SJSA1 (cell line): ENCODE results near the gene E2F8. TPM values are rescaled to one million over a fixed set of nuclear protein-coding genes. Genes with fewer than 3 reads are reported as not detected.
"Not testable (repeated sequence)": the region's sequence is repeated elsewhere in the genome, so short reads cannot be mapped to it uniquely, and the experiment has no call there.

Experiments used
- DNase-seq, 2 experiments: peaks; one replicate each; pipeline ENCODE4 v3.0.0-alpha.2; 2015 to 2020; ENCODE audit warnings: low spot score in 2 of 2, low read depth in 1 of 2
- H3K27ac ChIP-seq: fragments of 250-450 bp; sonication (Bioruptor Pico); 2 replicates; pipeline ENCODE4 v1.5.1; 2020; ENCODE audit warnings: mild to moderate bottlenecking, moderate library complexity
- H3K27me3 ChIP-seq: fragments of 250-450 bp; sonication (Bioruptor Pico); replicated peaks from 2 replicates; pipeline ENCODE4 v1.5.1; 2020; ENCODE audit warnings: mild to moderate bottlenecking, moderate library complexity
- H3K36me3 ChIP-seq: fragments of 250-450 bp; sonication (Bioruptor Pico); 2 replicates; pipeline ENCODE4 v1.5.1; 2020; ENCODE audit warnings: mild to moderate bottlenecking
- H3K4me1 ChIP-seq: fragments of 250-450 bp; sonication (Bioruptor Pico); replicated peaks from 2 replicates; pipeline ENCODE4 v1.6.1; 2021; ENCODE audit warnings: mild to moderate bottlenecking
- H3K4me3 ChIP-seq: fragments of 250-450 bp; sonication (Bioruptor Pico); 2 replicates; pipeline ENCODE4 v1.5.1; 2020; ENCODE audit warnings: mild to moderate bottlenecking
- H3K9me3 ChIP-seq: fragments of 250-450 bp; sonication (Bioruptor Pico); replicated peaks from 2 replicates; pipeline ENCODE4 v1.5.1; 2020; ENCODE audit warnings: mild to moderate bottlenecking
- total RNA-seq: library from RNA; depleted of rRNA; stranded (reverse); fragments of >200 nt; shearing (Covaris generic); gene quantifications from 2 replicates; pipeline ENCODE4 v1.2.3, GENCODE V29; 2014; rRNA removed

The E2F8 gene
- 4.2 and 8.8 TPM in 2 replicates for total RNA-seq

GRCh38 chr11:19240420-19241259, at the start of gene E2F8:
Gene E2F8, minus strand, starts transcription at chr11:19240945. Its CDS starts 824 bp downstream, at chr11:19240121.
- Histone ChIP-seq H3K27ac (peak within 1 kb of the TSS; percentile 91), H3K4me1 (peaks cover 3% of the 10 kb centered on the region)
- peak; percentile 86 to 91 for DNase-seq

GRCh38 chr11:19290356-19290755, 49.6 kb upstream of the E2F8 start:
- H3K4me3 ChIP-seq = no peak overlapping the region
- H3K9me3 ChIP-seq = no peaks in the 10 kb centered on the region
- no peak overlapping the region for H3K27ac ChIP-seq
- DNase-seq = no peak
- no peaks in the 10 kb centered on the region for H3K27me3 ChIP-seq
- H3K36me3 ChIP-seq = no peaks in the 10 kb centered on the region
- H3K4me1 ChIP-seq = no peaks in the 10 kb centered on the region

More at GRCh38 chr11:19240420-19241259, at the start of gene E2F8:
- Histone ChIP-seq H3K27me3 (no peaks in the 10 kb centered on the region), H3K9me3 (no peaks in the 10 kb centered on the region), H3K36me3 (peaks cover 21% of the 10 kb centered on the region), H3K4me3 (peak within 1 kb of the TSS; percentile 88)

DNA sequence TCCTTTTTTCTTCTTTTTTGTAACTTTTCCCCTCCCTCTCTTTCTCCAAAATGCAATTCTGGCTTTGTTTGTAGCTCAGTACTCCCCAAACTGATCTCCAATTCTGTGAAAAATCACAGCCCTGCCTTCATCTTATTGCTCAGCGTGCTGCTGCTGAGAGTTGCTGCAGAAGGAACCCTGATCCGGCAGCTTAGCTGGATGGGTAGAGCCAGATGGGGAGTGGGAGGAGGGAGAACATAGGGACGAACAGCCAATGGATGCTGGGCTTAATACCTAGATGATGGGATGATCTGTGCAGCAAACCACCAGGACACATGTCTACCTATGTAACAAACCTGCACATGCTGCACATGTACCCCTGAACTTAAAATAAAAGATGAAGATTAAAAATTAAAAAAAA, 47.5 kb upstream of the E2F8 start:
- H3K4me3 ChIP-seq = no peak overlapping the region
- H3K4me1 ChIP-seq = no peaks in the 10 kb centered on the region
- no peaks in the 10 kb centered on the region for H3K36me3 ChIP-seq
- H3K27me3 ChIP-seq = no peaks in the 10 kb centered on the region
- no peak overlapping the region for H3K27ac ChIP-seq
- H3K9me3 ChIP-seq = no peaks in the 10 kb centered on the region
- DNase-seq = no peak

DNA sequence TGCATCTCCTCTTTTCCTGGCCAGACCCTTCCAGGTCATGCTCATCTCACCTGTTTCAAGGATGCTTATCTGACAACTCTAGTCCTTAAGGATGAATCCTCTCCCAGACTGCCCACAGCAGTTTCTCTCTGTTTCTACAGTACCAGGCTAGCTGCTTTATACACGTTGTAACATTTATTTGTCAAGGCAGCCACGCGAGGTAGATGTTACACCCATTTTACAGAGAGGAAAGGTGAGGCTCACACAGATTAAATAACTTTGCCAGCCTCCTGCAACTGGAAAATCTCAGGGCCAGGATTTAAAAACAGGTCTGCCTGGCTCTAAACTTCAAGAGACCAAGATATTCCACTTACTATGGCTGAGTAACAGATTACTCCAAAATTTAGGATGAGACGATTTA, 45.7 kb upstream of the E2F8 start:
- Histone ChIP-seq H3K4me3 (no peak overlapping the region), H3K27me3 (no peaks in the 10 kb centered on the region), H3K9me3 (no peaks in the 10 kb centered on the region), H3K4me1 (no peaks in the 10 kb centered on the region), H3K27ac (no peak overlapping the region), H3K36me3 (no peaks in the 10 kb centered on the region)
- DNase-seq = no peak

DNA sequence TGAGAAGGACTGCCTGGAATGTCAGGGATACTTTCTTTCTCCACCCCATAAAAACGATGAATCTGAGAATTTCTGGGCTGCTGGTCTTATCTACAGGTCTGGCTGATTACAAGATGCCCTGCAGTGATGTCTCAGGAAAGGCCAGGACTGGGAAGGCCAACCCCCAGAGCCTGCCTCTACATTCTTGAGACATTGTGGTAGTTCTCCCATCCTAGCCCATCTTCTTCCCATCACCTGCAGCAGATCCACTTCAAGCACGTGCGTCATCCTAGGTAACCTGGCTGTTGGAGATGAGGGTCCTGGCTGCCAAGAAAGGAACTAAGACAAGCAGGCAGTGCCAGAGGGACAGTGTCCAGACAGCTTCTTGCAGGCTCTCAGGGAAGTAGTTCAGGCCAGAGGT, 44.1 kb upstream of the E2F8 start:
- Histone ChIP-seq H3K27me3 (no peaks in the 10 kb centered on the region), H3K27ac (no peak overlapping the region), H3K4me1 (no peaks in the 10 kb centered on the region), H3K36me3 (no peaks in the 10 kb centered on the region), H3K4me3 (no peak overlapping the region), H3K9me3 (no peaks in the 10 kb centered on the region)
- no peak for DNase-seq

DNA sequence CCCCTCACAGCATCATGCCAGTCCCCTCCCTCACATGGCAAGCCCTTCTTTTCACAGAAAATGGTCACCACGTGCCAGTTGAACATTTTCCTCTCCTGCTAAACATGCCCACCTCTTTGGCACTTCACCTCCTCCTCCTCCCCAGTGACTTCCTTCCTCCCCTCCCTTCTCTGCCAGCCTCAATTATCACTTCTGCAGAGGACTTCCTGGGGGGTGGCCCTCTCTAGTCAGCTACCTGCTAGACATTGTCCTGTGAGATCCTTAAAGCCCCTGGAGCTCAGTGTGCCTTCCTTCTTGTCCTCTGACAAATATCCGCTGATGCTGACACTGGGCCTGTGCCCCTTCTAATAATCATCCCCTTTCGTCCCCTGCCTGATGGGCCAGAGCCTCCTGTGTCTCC, 43.2 kb upstream of the E2F8 start:
- no peak overlapping the region for H3K27ac ChIP-seq
- no peaks in the 10 kb centered on the region for H3K9me3 ChIP-seq
- no peak overlapping the region for H3K4me3 ChIP-seq
- H3K4me1 ChIP-seq = no peaks in the 10 kb centered on the region
- no peaks in the 10 kb centered on the region for H3K36me3 ChIP-seq
- H3K27me3 ChIP-seq = no peaks in the 10 kb centered on the region
- no peak for DNase-seq

- Histone ChIP-seq H3K27ac (no peak overlapping the region), H3K36me3 (no peaks in the 10 kb centered on the region), H3K4me1 (no peaks in the 10 kb centered on the region), H3K4me3 (no peak overlapping the region), H3K27me3 (no peaks in the 10 kb centered on the region), H3K9me3 (no peaks in the 10 kb centered on the region)
- no peak for DNase-seq
Measured at GRCh38 chr11:19281555-19281954, 40.8 kb upstream of the E2F8 start.

GRCh38 chr11:19281041-19281440, 40.3 kb upstream of the E2F8 start:
- H3K4me1 ChIP-seq = no peaks in the 10 kb centered on the region
- no peak overlapping the region for H3K27ac ChIP-seq
- no peaks in the 10 kb centered on the region for H3K36me3 ChIP-seq
- no peak overlapping the region for H3K4me3 ChIP-seq
- no peaks in the 10 kb centered on the region for H3K27me3 ChIP-seq
- DNase-seq = no peak
- no peaks in the 10 kb centered on the region for H3K9me3 ChIP-seq

GRCh38 chr11:19279451-19279850, 38.7 kb upstream of the E2F8 start:
- Histone ChIP-seq H3K9me3 (no peaks in the 10 kb centered on the region), H3K27me3 (no peaks in the 10 kb centered on the region), H3K36me3 (no peaks in the 10 kb centered on the region), H3K4me1 (no peaks in the 10 kb centered on the region), H3K27ac (no peak overlapping the region), H3K4me3 (no peak overlapping the region)
- no peak for DNase-seq

- H3K36me3 ChIP-seq = no peaks in the 10 kb centered on the region
- no peaks in the 10 kb centered on the region for H3K27me3 ChIP-seq
- H3K27ac ChIP-seq = no peak overlapping the region
- no peaks in the 10 kb centered on the region for H3K4me1 ChIP-seq
- no peak overlapping the region for H3K4me3 ChIP-seq
- no peak for DNase-seq
- no peaks in the 10 kb centered on the region for H3K9me3 ChIP-seq
Measured at GRCh38 chr11:19276859-19277808, 36.4 kb upstream of the E2F8 start.

DNA sequence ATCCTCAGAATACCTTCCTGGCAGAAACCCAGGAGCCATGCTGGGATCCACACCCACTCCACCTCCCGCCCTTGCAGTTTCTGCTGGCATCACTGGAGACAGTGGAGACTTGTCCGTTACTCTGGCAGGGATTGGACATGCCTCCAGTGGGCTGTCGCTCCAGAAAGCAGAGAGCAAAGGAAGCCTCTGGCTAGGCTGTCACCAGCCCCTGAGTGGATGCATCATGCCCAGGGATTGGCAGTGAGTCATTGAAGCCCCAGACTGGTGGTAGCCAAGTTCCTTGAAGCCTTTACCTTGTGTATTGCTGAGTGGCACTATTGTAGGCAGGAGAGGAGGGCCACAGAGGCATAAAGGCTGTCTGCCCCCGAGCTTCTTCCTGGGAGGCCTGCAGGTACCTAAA, 34.8 kb upstream of the E2F8 start:
- no peak for DNase-seq
- no peaks in the 10 kb centered on the region for H3K4me1 ChIP-seq
- H3K36me3 ChIP-seq = no peaks in the 10 kb centered on the region

DNA sequence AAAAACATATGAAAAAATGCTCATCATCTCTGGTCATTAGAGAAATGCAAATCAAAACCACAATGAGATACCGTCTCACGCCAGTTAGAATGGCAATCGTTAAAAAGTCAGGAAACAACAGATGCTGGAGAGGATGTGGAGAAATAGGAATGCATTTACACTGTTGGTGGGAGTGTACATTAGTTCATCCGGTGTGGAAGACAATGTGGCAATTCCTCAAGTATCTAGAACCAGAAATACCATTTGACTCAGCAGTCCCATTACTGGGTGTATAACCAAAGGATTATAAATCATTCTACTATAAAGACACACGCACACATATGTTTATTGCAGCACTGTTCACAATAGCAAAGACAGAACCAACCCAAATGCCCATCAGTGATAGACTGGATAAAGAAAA, 32.5 kb upstream of the E2F8 start:
- not testable (repeated sequence) for H3K9me3 ChIP-seq, H3K27me3 ChIP-seq, H3K36me3 ChIP-seq, H3K27ac ChIP-seq, H3K4me3 ChIP-seq, DNase-seq, H3K4me1 ChIP-seq

More for the DNA sequence above, 34.8 kb upstream of the E2F8 start:
- Histone ChIP-seq H3K4me3 (no peak overlapping the region), H3K27ac (no peak overlapping the region), H3K27me3 (no peaks in the 10 kb centered on the region), H3K9me3 (no peaks in the 10 kb centered on the region)

GRCh38 chr11:19268909-19269308, 28.2 kb upstream of the E2F8 start:
- Histone ChIP-seq H3K27ac (no peak overlapping the region), H3K27me3 (no peaks in the 10 kb centered on the region), H3K4me1 (no peaks in the 10 kb centered on the region), H3K4me3 (no peak overlapping the region), H3K36me3 (no peaks in the 10 kb centered on the region), H3K9me3 (no peaks in the 10 kb centered on the region)
- DNase-seq = no peak

GRCh38 chr11:19267567-19267966, 26.8 kb upstream of the E2F8 start:
- no peak for DNase-seq
- H3K27ac ChIP-seq = no peak overlapping the region
- H3K36me3 ChIP-seq = no peaks in the 10 kb centered on the region
- no peaks in the 10 kb centered on the region for H3K27me3 ChIP-seq
- no peaks in the 10 kb centered on the region for H3K4me1 ChIP-seq
- no peaks in the 10 kb centered on the region for H3K9me3 ChIP-seq
- H3K4me3 ChIP-seq = no peak overlapping the region
